HepG2 (cell line): ENCODE results near the gene PKMYT1. TPM values are rescaled to one million over a fixed set of nuclear protein-coding genes. Genes with fewer than 3 reads are reported as not detected.

ENCODE experiments used
- CBFB ChIP-seq: sonication (generic); formaldehyde crosslinking; IDR thresholded peaks from 2 replicates; pipeline ENCODE4 v1.4.0; 2020; ENCODE audit warnings: missing genetic modification reagents
- CHD4 ChIP-seq: fragments of 200-600 bp; sonication (generic); IDR thresholded peaks from 2 replicates; pipeline ENCODE4 v1.7.0; 2017; ENCODE audit warnings: mild to moderate bottlenecking, low read length, borderline replicate concordance
- HIVEP1 ChIP-seq: sonication (generic); formaldehyde crosslinking; IDR thresholded peaks from 2 replicates; pipeline ENCODE4 v1.4.0; 2020; ENCODE audit warnings: mild to moderate bottlenecking, missing genetic modification reagents
- HNRNPLL ChIP-seq: fragments of 200-400 bp; formaldehyde crosslinking; IDR thresholded peaks from 2 replicates; pipeline ENCODE4 v1.6.1; 2017; ENCODE audit warnings: mild to moderate bottlenecking, low read depth, low read length; ENCODE audit not compliant: poor library complexity, severe bottlenecking
- HOXA3 ChIP-seq: sonication (generic); formaldehyde crosslinking; IDR thresholded peaks from 2 replicates; pipeline ENCODE4 v1.5.0; 2020; ENCODE audit warnings: missing genetic modification reagents
- IKZF1 ChIP-seq: fragments of 450-650 bp; IDR thresholded peaks from 2 replicates; pipeline ENCODE4 v1.7.1; 2016
- IRF2 ChIP-seq: IDR thresholded peaks from 2 replicates; pipeline ENCODE4 v1.6.1; 2018; ENCODE audit warnings: missing genetic modification reagents, missing compliant biosample characterization
- PRMT3 ChIP-seq: sonication (generic); formaldehyde crosslinking; IDR thresholded peaks from 2 replicates; pipeline ENCODE4 v1.8.1; 2022; ENCODE audit warnings: low read depth, mild to moderate bottlenecking, moderate library complexity, missing genetic modification reagents, borderline replicate concordance
- SALL2 ChIP-seq: sonication (generic); formaldehyde crosslinking; IDR thresholded peaks from 2 replicates; pipeline ENCODE4 v1.8.1; 2023; ENCODE audit warnings: mild to moderate bottlenecking, missing genetic modification reagents, inconsistent platforms
- U2AF2 ChIP-seq: fragments of 200-400 bp; formaldehyde crosslinking; IDR thresholded peaks from 2 replicates; pipeline ENCODE4 v1.6.1; 2017; ENCODE audit warnings: low read depth, mild to moderate bottlenecking, low read length
- ZNF841 ChIP-seq: sonication (generic); formaldehyde crosslinking; IDR thresholded peaks from 2 replicates; pipeline ENCODE4 v1.8.1; 2023; ENCODE audit warnings: missing genetic modification reagents, borderline replicate concordance
- polyA plus RNA-seq, 8 experiments: library from polyadenylated mRNA; depleted of rRNA in 3 of 8; stranded (reverse) in 7 of 8; unstranded in 1 of 8; fragments of >200 nt; fragmentation: Illumina TruSeq in 4 of 8; extraction: Trizol in 4 of 8; gene quantifications; 2 replicates each; pipeline versions ENCODE4 v1.2.1 to v1.2.3, GENCODE V29; 2011 to 2016; ENCODE audit warnings: low read depth in 4 of 8, missing spikeins in 1 of 8, mixed read lengths in 1 of 8; ENCODE audit not compliant: insufficient read depth in 1 of 8
- total RNA-seq, 5 experiments: library from RNA; depleted of rRNA; stranded (reverse); fragments of >200 nt; fragmentation: Illumina TruSeq; extraction: Trizol; gene quantifications; 2 replicates each; pipeline ENCODE4 v1.2.3, GENCODE V29; 2016; ENCODE audit warnings: low read depth in 1 of 5
- TF ChIP-seq, protein P1 (sequence below): sonication (generic); formaldehyde crosslinking; IDR thresholded peaks from 2 replicates; pipeline ENCODE4 v1.9.0; 2021; ENCODE audit warnings: missing genetic modification reagents, borderline replicate concordance
- TF ChIP-seq, protein P2 (sequence below): sonication (generic); formaldehyde crosslinking; IDR thresholded peaks from 2 replicates; pipeline ENCODE4 v1.5.0; 2020; ENCODE audit warnings: missing genetic modification reagents, mild to moderate bottlenecking, borderline replicate concordance
- TF ChIP-seq, protein P3 (sequence below): sonication (generic); formaldehyde crosslinking; IDR thresholded peaks from 2 replicates; pipeline ENCODE4 v1.4.0; 2020; ENCODE audit warnings: mild to moderate bottlenecking, missing genetic modification reagents, borderline replicate concordance
- TF ChIP-seq, protein P4 (sequence below): sonication (generic); formaldehyde crosslinking; IDR thresholded peaks from 2 replicates; pipeline ENCODE4 v1.4.0; 2020; ENCODE audit warnings: missing genetic modification reagents
- TF ChIP-seq, protein P5 (sequence below): sonication (generic); formaldehyde crosslinking; IDR thresholded peaks from 2 replicates; pipeline ENCODE4 v1.5.0; 2020; ENCODE audit warnings: mild to moderate bottlenecking, missing genetic modification reagents

Gene PKMYT1
- total and polyA plus RNA-seq, 2 of the 13 experiments (the other 11 are each of a cell fraction or from before 2014, with no cell fraction given) = 7.0 to 27.8 TPM

DNA sequence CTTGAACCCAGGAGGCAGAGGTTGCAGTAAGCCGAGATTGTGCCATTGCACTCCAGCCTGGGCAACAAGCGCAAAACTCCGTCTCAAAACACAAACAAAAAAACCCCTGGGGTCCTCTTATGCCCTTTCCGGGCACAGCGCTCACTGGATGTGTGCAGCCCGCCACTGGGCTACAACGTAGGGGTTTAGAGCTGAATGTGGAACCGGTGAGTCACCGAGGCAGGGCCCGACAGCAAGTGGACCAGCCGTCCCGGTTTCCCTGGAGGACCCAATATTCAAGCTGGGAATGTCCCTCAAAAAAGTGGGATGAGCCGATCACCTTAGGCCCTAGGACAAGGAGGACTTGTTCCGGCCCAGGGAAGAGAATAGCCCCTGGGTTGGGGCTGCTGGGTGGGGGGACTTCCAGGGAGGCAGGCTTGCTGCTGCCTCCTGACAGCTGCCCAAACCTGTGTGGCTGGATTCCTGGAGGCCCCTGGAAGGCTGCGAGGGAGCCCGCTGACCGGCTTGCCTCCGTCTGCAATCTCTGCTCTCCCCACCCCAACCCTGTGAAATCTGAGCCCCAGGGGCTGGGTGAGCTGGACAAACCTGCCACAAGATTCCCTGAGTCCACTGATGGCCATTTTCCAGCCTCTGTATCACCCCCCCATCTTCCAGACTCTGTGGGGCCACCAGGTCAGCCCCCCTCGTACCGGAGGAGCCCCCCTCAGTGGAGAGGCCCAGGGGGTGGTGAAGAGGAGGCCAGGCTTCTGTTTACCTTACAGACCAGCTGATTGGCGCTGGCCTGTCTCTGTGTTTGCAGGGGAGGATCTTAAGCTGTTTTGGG, 29.5 kb upstream of the PKMYT1 start (continued):
- TF ChIP-seq, protein P1, sequence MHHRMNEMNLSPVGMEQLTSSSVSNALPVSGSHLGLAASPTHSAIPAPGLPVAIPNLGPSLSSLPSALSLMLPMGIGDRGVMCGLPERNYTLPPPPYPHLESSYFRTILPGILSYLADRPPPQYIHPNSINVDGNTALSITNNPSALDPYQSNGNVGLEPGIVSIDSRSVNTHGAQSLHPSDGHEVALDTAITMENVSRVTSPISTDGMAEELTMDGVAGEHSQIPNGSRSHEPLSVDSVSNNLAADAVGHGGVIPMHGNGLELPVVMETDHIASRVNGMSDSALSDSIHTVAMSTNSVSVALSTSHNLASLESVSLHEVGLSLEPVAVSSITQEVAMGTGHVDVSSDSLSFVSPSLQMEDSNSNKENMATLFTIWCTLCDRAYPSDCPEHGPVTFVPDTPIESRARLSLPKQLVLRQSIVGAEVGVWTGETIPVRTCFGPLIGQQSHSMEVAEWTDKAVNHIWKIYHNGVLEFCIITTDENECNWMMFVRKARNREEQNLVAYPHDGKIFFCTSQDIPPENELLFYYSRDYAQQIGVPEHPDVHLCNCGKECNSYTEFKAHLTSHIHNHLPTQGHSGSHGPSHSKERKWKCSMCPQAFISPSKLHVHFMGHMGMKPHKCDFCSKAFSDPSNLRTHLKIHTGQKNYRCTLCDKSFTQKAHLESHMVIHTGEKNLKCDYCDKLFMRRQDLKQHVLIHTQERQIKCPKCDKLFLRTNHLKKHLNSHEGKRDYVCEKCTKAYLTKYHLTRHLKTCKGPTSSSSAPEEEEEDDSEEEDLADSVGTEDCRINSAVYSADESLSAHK (CRISPR knock-in tag) = no peak
- TF ChIP-seq ZNF841 (CRISPR knock-in tag) (no peak), HOXA3 (peak; percentile 27; the same call in 1 of the 2 replicates), IRF2 (CRISPR knock-in tag) (no peak), U2AF2 (no peak), SALL2 (CRISPR knock-in tag) (no peak), HIVEP1 (no peak), IKZF1 (no peak), CHD4 (no peak), PRMT3 (CRISPR knock-in tag) (no peak), CBFB (no peak), HNRNPLL (peak; percentile 29)
- TF ChIP-seq, protein P2, sequence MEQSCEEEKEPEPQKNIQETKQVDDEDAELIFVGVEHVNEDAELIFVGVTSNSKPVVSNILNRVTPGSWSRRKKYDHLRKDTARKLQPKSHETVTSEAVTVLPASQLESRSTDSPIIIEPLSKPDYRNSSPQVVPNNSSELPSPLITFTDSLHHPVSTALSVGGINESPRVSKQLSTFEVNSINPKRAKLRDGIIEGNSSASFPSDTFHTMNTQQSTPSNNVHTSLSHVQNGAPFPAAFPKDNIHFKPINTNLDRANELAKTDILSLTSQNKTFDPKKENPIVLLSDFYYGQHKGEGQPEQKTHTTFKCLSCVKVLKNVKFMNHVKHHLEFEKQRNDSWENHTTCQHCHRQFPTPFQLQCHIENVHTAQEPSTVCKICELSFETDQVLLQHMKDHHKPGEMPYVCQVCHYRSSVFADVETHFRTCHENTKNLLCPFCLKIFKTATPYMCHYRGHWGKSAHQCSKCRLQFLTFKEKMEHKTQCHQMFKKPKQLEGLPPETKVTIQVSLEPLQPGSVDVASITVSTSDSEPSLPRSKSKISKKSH (CRISPR knock-in tag) = no peak
- TF ChIP-seq, protein P3, sequence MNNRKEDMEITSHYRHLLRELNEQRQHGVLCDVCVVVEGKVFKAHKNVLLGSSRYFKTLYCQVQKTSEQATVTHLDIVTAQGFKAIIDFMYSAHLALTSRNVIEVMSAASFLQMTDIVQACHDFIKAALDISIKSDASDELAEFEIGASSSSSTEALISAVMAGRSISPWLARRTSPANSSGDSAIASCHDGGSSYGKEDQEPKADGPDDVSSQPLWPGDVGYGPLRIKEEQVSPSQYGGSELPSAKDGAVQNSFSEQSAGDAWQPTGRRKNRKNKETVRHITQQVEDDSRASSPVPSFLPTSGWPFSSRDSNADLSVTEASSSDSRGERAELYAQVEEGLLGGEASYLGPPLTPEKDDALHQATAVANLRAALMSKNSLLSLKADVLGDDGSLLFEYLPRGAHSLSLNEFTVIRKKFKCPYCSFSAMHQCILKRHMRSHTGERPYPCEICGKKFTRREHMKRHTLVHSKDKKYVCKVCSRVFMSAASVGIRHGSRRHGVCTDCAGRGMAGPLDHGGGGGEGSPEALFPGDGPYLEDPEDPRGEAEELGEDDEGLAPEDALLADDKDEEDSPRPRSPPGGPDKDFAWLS (CRISPR knock-in tag) = no peak
- TF ChIP-seq, protein P4, sequence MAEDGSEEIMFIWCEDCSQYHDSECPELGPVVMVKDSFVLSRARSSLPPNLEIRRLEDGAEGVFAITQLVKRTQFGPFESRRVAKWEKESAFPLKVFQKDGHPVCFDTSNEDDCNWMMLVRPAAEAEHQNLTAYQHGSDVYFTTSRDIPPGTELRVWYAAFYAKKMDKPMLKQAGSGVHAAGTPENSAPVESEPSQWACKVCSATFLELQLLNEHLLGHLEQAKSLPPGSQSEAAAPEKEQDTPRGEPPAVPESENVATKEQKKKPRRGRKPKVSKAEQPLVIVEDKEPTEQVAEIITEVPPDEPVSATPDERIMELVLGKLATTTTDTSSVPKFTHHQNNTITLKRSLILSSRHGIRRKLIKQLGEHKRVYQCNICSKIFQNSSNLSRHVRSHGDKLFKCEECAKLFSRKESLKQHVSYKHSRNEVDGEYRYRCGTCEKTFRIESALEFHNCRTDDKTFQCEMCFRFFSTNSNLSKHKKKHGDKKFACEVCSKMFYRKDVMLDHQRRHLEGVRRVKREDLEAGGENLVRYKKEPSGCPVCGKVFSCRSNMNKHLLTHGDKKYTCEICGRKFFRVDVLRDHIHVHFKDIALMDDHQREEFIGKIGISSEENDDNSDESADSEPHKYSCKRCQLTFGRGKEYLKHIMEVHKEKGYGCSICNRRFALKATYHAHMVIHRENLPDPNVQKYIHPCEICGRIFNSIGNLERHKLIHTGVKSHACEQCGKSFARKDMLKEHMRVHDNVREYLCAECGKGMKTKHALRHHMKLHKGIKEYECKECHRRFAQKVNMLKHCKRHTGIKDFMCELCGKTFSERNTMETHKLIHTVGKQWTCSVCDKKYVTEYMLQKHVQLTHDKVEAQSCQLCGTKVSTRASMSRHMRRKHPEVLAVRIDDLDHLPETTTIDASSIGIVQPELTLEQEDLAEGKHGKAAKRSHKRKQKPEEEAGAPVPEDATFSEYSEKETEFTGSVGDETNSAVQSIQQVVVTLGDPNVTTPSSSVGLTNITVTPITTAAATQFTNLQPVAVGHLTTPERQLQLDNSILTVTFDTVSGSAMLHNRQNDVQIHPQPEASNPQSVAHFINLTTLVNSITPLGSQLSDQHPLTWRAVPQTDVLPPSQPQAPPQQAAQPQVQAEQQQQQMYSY = no peak
- TF ChIP-seq, protein P5, sequence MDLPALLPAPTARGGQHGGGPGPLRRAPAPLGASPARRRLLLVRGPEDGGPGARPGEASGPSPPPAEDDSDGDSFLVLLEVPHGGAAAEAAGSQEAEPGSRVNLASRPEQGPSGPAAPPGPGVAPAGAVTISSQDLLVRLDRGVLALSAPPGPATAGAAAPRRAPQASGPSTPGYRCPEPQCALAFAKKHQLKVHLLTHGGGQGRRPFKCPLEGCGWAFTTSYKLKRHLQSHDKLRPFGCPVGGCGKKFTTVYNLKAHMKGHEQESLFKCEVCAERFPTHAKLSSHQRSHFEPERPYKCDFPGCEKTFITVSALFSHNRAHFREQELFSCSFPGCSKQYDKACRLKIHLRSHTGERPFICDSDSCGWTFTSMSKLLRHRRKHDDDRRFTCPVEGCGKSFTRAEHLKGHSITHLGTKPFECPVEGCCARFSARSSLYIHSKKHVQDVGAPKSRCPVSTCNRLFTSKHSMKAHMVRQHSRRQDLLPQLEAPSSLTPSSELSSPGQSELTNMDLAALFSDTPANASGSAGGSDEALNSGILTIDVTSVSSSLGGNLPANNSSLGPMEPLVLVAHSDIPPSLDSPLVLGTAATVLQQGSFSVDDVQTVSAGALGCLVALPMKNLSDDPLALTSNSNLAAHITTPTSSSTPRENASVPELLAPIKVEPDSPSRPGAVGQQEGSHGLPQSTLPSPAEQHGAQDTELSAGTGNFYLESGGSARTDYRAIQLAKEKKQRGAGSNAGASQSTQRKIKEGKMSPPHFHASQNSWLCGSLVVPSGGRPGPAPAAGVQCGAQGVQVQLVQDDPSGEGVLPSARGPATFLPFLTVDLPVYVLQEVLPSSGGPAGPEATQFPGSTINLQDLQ = no peak
